PFSK-1 (cell line): ENCODE data around the gene GIT2.

ENCODE experiments used
- FOXP2 ChIP-seq: optimal IDR thresholded peaks from 2 replicates; pipeline ENCODE3; 2011; ENCODE audit warnings: borderline replicate concordance, control low read depth, inconsistent platforms; ENCODE audit not compliant: insufficient read depth; ENCODE audit errors: extremely low read length, extremely low read depth
- POLR2AphosphoS5 ChIP-seq: IDR thresholded peaks from 2 replicates; pipeline ENCODE4 v1.6.1; 2012; ENCODE audit warnings: low read depth, mild to moderate bottlenecking, control low read depth, low read length, moderate library complexity
- SIN3A ChIP-seq: IDR thresholded peaks from 2 replicates; pipeline ENCODE4 v1.6.1; 2012; ENCODE audit warnings: mild to moderate bottlenecking, low read length, moderate library complexity, borderline replicate concordance; ENCODE audit not compliant: insufficient read depth
- TAF1 ChIP-seq: IDR thresholded peaks from 2 replicates; pipeline ENCODE4 v1.6.1; 2012; ENCODE audit warnings: low read length, control low read depth, borderline replicate concordance; ENCODE audit not compliant: insufficient read depth
- TF ChIP-seq, protein P1 (sequence below), 2 experiments: IDR thresholded peaks; 2 replicates each; pipeline versions ENCODE4 v1.6.1 to v1.8.0; 2011 to 2012; ENCODE audit warnings: low read depth in 2 of 2, low read length in 2 of 2, control low read depth in 1 of 2, inconsistent platforms in 1 of 2, mild to moderate bottlenecking in 1 of 2, moderate library complexity in 1 of 2; ENCODE audit not compliant: insufficient read depth in 1 of 2

The GIT2 gene

GRCh38 chr12:109883461-109883860 is 112.7 kb downstream of the GIT2 start:
- no peak for TF ChIP-seq TAF1

- TF ChIP-seq POLR2AphosphoS5: no peak
- no peak for TF ChIP-seq FOXP2
- TF ChIP-seq SIN3A: no peak
- TF ChIP-seq TAF1: no peak
- TF ChIP-seq, protein P1, sequence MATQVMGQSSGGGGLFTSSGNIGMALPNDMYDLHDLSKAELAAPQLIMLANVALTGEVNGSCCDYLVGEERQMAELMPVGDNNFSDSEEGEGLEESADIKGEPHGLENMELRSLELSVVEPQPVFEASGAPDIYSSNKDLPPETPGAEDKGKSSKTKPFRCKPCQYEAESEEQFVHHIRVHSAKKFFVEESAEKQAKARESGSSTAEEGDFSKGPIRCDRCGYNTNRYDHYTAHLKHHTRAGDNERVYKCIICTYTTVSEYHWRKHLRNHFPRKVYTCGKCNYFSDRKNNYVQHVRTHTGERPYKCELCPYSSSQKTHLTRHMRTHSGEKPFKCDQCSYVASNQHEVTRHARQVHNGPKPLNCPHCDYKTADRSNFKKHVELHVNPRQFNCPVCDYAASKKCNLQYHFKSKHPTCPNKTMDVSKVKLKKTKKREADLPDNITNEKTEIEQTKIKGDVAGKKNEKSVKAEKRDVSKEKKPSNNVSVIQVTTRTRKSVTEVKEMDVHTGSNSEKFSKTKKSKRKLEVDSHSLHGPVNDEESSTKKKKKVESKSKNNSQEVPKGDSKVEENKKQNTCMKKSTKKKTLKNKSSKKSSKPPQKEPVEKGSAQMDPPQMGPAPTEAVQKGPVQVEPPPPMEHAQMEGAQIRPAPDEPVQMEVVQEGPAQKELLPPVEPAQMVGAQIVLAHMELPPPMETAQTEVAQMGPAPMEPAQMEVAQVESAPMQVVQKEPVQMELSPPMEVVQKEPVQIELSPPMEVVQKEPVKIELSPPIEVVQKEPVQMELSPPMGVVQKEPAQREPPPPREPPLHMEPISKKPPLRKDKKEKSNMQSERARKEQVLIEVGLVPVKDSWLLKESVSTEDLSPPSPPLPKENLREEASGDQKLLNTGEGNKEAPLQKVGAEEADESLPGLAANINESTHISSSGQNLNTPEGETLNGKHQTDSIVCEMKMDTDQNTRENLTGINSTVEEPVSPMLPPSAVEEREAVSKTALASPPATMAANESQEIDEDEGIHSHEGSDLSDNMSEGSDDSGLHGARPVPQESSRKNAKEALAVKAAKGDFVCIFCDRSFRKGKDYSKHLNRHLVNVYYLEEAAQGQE (IDR thresholded peaks at IDR 0.05; ENCODE audit: insufficient read depth in 1 of 2, low read depth in 2 of 2, low read length in 2 of 2): no peak
Measured at GRCh38 chr12:109881752-109882151, 114.4 kb downstream of the GIT2 start.

DNA sequence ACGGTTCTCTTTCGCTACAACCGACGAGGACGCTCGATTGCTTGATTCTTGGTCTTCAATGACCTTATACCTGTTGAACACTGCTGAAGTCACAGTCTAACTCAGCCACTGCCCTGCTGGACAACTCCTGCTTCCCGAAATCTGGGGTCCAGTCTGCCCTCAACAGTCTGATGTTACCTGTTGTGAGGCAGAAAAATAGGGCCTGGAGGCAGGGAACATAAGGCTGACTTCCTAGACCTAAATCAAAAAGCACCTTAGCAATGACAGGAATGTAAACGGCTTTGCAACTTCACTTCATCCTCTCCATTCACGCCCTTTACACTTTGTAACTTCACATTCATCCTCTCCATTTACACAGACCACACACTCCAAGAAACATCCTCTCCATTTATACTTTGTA is 115.2 kb downstream of the GIT2 start:
- TF ChIP-seq, protein P1 (IDR thresholded peaks at IDR 0.05; ENCODE audit: insufficient read depth in 1 of 2, low read depth in 2 of 2, low read length in 2 of 2): 0 out of 4 replicates have a peak, but pooled peaks of 1 of the 2 experiments have one; percentile 22
- TF ChIP-seq SIN3A (no peak), TAF1 (no peak), FOXP2 (no peak), POLR2AphosphoS5 (no peak)

DNA sequence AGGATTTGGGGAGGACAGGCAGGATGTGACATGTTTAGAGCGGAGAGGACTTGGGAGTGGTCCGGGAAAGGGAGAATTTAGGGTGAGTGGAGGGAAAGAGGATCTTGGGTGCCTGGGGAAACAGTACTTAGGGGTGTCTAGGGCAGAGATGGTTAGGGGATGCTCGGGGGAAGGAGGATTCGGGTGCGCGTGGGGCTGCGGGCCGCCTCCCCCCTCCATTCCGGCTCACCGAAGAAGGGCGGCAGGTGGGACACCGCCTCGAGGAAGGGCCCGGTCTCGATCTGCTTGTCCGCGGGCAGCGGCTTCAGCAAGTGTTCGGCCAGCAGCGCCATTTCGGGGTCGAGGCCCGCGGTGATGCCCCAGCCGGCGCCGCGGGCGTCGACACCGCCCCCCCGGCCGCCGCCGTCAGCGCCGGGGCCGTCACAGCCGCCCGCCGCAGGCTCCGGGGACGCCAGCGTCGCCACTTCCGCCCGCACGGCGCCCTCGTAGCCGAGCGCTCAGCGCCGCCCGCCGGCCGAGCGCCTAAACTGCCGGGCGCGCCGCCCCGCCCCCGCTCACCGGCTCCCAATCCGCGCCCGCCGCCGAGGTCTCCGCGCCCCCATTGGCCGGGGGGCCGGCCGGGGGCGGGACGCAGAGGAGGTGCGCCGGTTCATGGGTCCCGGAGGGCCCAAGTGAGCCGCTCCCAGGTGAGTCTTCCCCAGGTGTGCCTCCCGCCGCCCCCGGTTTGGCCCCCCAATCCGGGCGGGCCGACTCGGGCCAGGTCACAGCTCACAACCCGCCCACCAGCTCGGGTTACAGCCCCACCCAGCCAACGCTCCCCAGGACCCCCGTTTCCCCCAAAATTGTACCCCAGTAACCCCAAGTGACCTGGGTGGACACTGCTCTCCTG is 115.9 kb downstream of the GIT2 start, which contains the start of gene GLTP:
TSS of gene GLTP (minus strand) at position 499 of the 889 bp plus-strand sequence. CDS start at position 332, 167 bp downstream.
- TF ChIP-seq, protein P1 (IDR thresholded peaks at IDR 0.05; ENCODE audit: insufficient read depth in 1 of 2, low read depth in 2 of 2, low read length in 2 of 2): no peak
- no peak for TF ChIP-seq POLR2AphosphoS5
- TF ChIP-seq FOXP2: no peak
- TF ChIP-seq TAF1: no peak
- TF ChIP-seq SIN3A: no peak
